Fibroblast of lung (primary cell): Measurements from ENCODE around the gene CEP41. TPM values are rescaled to one million over a fixed set of nuclear protein-coding genes. Genes with fewer than 3 reads are reported as not detected.

Experiments
- DNase-seq, 2 donors: peaks; one replicate each; pipeline versions ENCODE4 v3.0.0 to v3.0.0-alpha.2; 2010; ENCODE audit warnings: low read depth in 2 of 2
- H2AFZ ChIP-seq: 2 replicates; pipeline ENCODE4 v1.5.1; 2012; ENCODE audit warnings: low read length, control low read depth, inconsistent platforms
- H3K27ac ChIP-seq: 2 replicates; pipeline ENCODE4 v1.5.1; 2011; ENCODE audit warnings: low read length, control low read depth; ENCODE audit not compliant: insufficient read depth
- H3K27me3 ChIP-seq: 2 replicates; pipeline ENCODE4 v1.5.1; 2011; ENCODE audit warnings: mild to moderate bottlenecking, low read length; ENCODE audit not compliant: control insufficient read depth, insufficient read depth
- H3K36me3 ChIP-seq: 2 replicates; pipeline ENCODE4 v1.5.1; 2011; ENCODE audit warnings: low read length; ENCODE audit not compliant: control insufficient read depth, insufficient read depth
- H3K4me1 ChIP-seq: 2 replicates; pipeline ENCODE4 v1.5.1; 2011; ENCODE audit warnings: low read length; ENCODE audit not compliant: control insufficient read depth, insufficient read depth; ENCODE audit errors: extremely low read depth
- H3K4me2 ChIP-seq: 2 replicates; pipeline ENCODE4 v1.5.1; 2011; ENCODE audit warnings: low read length, control low read depth; ENCODE audit not compliant: insufficient read depth; ENCODE audit errors: extremely low read depth
- H3K4me3 ChIP-seq, 4 experiments: fragments of 200-600 bp in 1 of 4; sonication (generic) in 1 of 4; replicated peaks in 1 of 4; 2 replicates each; pipeline ENCODE4 v1.5.1; 2011 to 2016; ENCODE audit warnings: low read length in 4 of 4, low read depth in 3 of 4, mild to moderate bottlenecking in 3 of 4, control low read depth in 2 of 4, inconsistent platforms in 1 of 4, mixed read lengths in 1 of 4; ENCODE audit not compliant: insufficient read depth in 1 of 4; ENCODE audit errors: control extremely low read depth in 1 of 4
- H3K79me2 ChIP-seq: 2 replicates; pipeline ENCODE4 v1.5.1; 2012; ENCODE audit warnings: mild to moderate bottlenecking, low read length, inconsistent platforms; ENCODE audit not compliant: control insufficient read depth, insufficient read depth
- H3K9ac ChIP-seq: 2 replicates; pipeline ENCODE4 v1.5.1; 2011; ENCODE audit warnings: mild to moderate bottlenecking, low read length, control low read depth; ENCODE audit not compliant: insufficient read depth
- H3K9me3 ChIP-seq: 2 replicates; pipeline ENCODE4 v1.5.1; 2012; ENCODE audit warnings: low read depth, low read length; ENCODE audit not compliant: control insufficient read depth, insufficient read depth
- H4K20me1 ChIP-seq: 2 replicates; pipeline ENCODE4 v1.5.1; 2011; ENCODE audit warnings: low read length; ENCODE audit not compliant: control insufficient read depth, insufficient read depth; ENCODE audit errors: extremely low read depth
- EZH2 ChIP-seq: IDR thresholded peaks from 2 replicates; pipeline ENCODE4 v1.5.1; 2012; ENCODE audit warnings: low read length, control low read depth, mild to moderate bottlenecking; ENCODE audit errors: missing control alignments
- polyA plus RNA-seq, 2 donors: library from polyadenylated mRNA; depleted of rRNA in 1 of 2; stranded (reverse) in 1 of 2; unstranded in 1 of 2; fragments of >200 nt; gene quantifications; 2 replicates each; pipeline ENCODE4 v1.2.1, GENCODE V29; 2011 to 2012; ENCODE audit warnings: missing spikeins in 1 of 2
- total RNA-seq: library from RNA; depleted of rRNA; stranded (reverse); fragments of >200 nt; gene quantifications from 2 replicates; pipeline ENCODE4 v1.2.1, GENCODE V29; 2014
- TF ChIP-seq, protein P1 (sequence below), 2 donors: IDR thresholded peaks in 1 of 2; conservative IDR thresholded peaks in 1 of 2; 1 replicate in 1 of 2; 2 replicates in 1 of 2; pipeline ENCODE4 v1.5.1; 2011 to 2012; ENCODE audit warnings: low read length in 2 of 2, control low read depth in 1 of 2, inconsistent platforms in 1 of 2, low read depth in 1 of 2, mild to moderate bottlenecking in 1 of 2

The CEP41 gene
- total and polyA plus RNA-seq, 2 donors (not counting 1 experiment from before 2014, with no cell fraction given) = 8.3 to 24.5 TPM

- TF ChIP-seq, protein P1, sequence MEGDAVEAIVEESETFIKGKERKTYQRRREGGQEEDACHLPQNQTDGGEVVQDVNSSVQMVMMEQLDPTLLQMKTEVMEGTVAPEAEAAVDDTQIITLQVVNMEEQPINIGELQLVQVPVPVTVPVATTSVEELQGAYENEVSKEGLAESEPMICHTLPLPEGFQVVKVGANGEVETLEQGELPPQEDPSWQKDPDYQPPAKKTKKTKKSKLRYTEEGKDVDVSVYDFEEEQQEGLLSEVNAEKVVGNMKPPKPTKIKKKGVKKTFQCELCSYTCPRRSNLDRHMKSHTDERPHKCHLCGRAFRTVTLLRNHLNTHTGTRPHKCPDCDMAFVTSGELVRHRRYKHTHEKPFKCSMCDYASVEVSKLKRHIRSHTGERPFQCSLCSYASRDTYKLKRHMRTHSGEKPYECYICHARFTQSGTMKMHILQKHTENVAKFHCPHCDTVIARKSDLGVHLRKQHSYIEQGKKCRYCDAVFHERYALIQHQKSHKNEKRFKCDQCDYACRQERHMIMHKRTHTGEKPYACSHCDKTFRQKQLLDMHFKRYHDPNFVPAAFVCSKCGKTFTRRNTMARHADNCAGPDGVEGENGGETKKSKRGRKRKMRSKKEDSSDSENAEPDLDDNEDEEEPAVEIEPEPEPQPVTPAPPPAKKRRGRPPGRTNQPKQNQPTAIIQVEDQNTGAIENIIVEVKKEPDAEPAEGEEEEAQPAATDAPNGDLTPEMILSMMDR (conservative IDR thresholded peaks at IDR 0.05 in 1 of 2, IDR thresholded peaks at IDR 0.05 in 1 of 2; ENCODE audit: low read depth in 1 of 2, low read length in 2 of 2) = no peak
- TF ChIP-seq EZH2 = no peak
These were observed 53.5 kb downstream of the CEP41 start for GRCh38 chr7:130387306-130387627.

GRCh38 chr7:130386876-130387275 lies 53.9 kb downstream of the CEP41 start:
- Histone ChIP-seq H3K4me3 (no peak overlapping the region), H3K4me2 (no peak overlapping the region), H3K27ac (no peak overlapping the region), H3K36me3 (no peaks in the 10 kb centered on the region), H3K9me3 (no peaks in the 10 kb centered on the region), H3K4me1 (peaks cover under 1% of the 10 kb centered on the region), H4K20me1 (no peaks in the 10 kb centered on the region), H3K9ac (no peak overlapping the region), H3K27me3 (no peaks in the 10 kb centered on the region), H3K79me2 (no peaks in the 10 kb centered on the region), H2AFZ (no peak overlapping the region)
- TF ChIP-seq, protein P1 (conservative IDR thresholded peaks at IDR 0.05 in 1 of 2, IDR thresholded peaks at IDR 0.05 in 1 of 2; ENCODE audit: low read depth in 1 of 2, low read length in 2 of 2) = no peak
- no peak for TF ChIP-seq EZH2
- no peak for DNase-seq

More at GRCh38 chr7:130387306-130387627, 53.5 kb downstream of the CEP41 start:
- Histone ChIP-seq H3K79me2 (no peaks in the 10 kb centered on the region), H3K36me3 (no peaks in the 10 kb centered on the region), H3K9me3 (no peaks in the 10 kb centered on the region), H2AFZ (no peak overlapping the region), H3K27me3 (no peaks in the 10 kb centered on the region), H4K20me1 (no peaks in the 10 kb centered on the region), H3K4me3 (no peak overlapping the region), H3K4me2 (no peak overlapping the region), H3K9ac (no peak overlapping the region), H3K27ac (no peak overlapping the region), H3K4me1 (peaks cover 4% of the 10 kb centered on the region)
- DNase-seq = no peak

GRCh38 chr7:130385600-130386066 lies 55.2 kb downstream of the CEP41 start:
- Histone ChIP-seq H3K79me2 (no peaks in the 10 kb centered on the region), H3K4me1 (no peaks in the 10 kb centered on the region)

More at GRCh38 chr7:130385600-130386066, 55.2 kb downstream of the CEP41 start:
- no peak overlapping the region for H3K4me2 ChIP-seq
- H3K9ac ChIP-seq = no peak overlapping the region
- no peak overlapping the region for H3K27ac ChIP-seq
- no peak overlapping the region for H3K4me3 ChIP-seq
- no peaks in the 10 kb centered on the region for H4K20me1 ChIP-seq
- DNase-seq = no peak
- H3K36me3 ChIP-seq = no peaks in the 10 kb centered on the region
- TF ChIP-seq, protein P1 (conservative IDR thresholded peaks at IDR 0.05 in 1 of 2, IDR thresholded peaks at IDR 0.05 in 1 of 2; ENCODE audit: low read depth in 1 of 2, low read length in 2 of 2) = no peak
- TF ChIP-seq EZH2 = no peak
- no peaks in the 10 kb centered on the region for H3K9me3 ChIP-seq
- no peak overlapping the region for H2AFZ ChIP-seq
- no peaks in the 10 kb centered on the region for H3K27me3 ChIP-seq
